CD14-positive monocyte (primary cell): ENCODE data around the gene RPGRIP1L. TPM values are rescaled to one million over a fixed set of nuclear protein-coding genes. Genes with fewer than 3 reads are reported as not detected.

ENCODE experiments used
- DNase-seq, 3 donors: peaks; one replicate each; pipeline ENCODE4 v3.0.0-alpha.2; 2011 to 2022
- H2AFZ ChIP-seq: 2 replicates; pipeline ENCODE4 v1.6.0; 2012; ENCODE audit warnings: mild to moderate bottlenecking, low read depth, low read length, inconsistent platforms; ENCODE audit not compliant: insufficient read depth, poor library complexity, severe bottlenecking
- H3K27ac ChIP-seq, 2 donors: 1 replicate in 1 of 2; 2 replicates in 1 of 2; pipeline ENCODE4 v1.5.1; 2012 to 2013; ENCODE audit warnings: low read length in 2 of 2, control low read depth in 1 of 2, inconsistent platforms in 1 of 2, low read depth in 1 of 2, mild to moderate bottlenecking in 1 of 2
- H3K27me3 ChIP-seq, 2 donors: one replicate each; pipeline versions ENCODE4 v1.6.0 to v1.6.1; 2011 to 2013; ENCODE audit warnings: low read length in 2 of 2; ENCODE audit not compliant: control insufficient read depth in 2 of 2, insufficient read depth in 2 of 2
- H3K36me3 ChIP-seq, 2 donors: replicated peaks in 1 of 2; 1 replicate in 1 of 2; 2 replicates in 1 of 2; pipeline versions ENCODE4 v1.5.1 to v1.6.1; 2012 to 2013; ENCODE audit warnings: low read length in 2 of 2, control low read depth in 1 of 2, inconsistent platforms in 1 of 2, mild to moderate bottlenecking in 1 of 2; ENCODE audit not compliant: insufficient read depth in 2 of 2, control insufficient read depth in 1 of 2
- H3K4me1 ChIP-seq, 2 donors: 1 replicate in 1 of 2; 2 replicates in 1 of 2; pipeline versions ENCODE4 v1.5.1 to v1.6.1; 2012 to 2013; ENCODE audit warnings: low read length in 2 of 2, control low read depth in 1 of 2, inconsistent platforms in 1 of 2, mild to moderate bottlenecking in 1 of 2, moderate library complexity in 1 of 2; ENCODE audit not compliant: insufficient read depth in 2 of 2, control insufficient read depth in 1 of 2
- H3K4me2 ChIP-seq: replicated peaks from 2 replicates; pipeline ENCODE3; 2012; ENCODE audit warnings: low read length, moderate library complexity, mild to moderate bottlenecking; ENCODE audit not compliant: poor library complexity, severe bottlenecking; ENCODE audit errors: extremely low read depth
- H3K4me3 ChIP-seq, 3 experiments: fragments of 200-600 bp in 1 of 3; sonication (generic) in 1 of 3; replicated peaks in 1 of 3; 1 replicate in 2 of 3; 2 replicates in 1 of 3; pipeline ENCODE4 v1.5.1; 2011 to 2013; ENCODE audit warnings: low read length in 3 of 3, mild to moderate bottlenecking in 3 of 3, control low read depth in 2 of 3, low read depth in 2 of 3, inconsistent platforms in 1 of 3, moderate library complexity in 1 of 3
- H3K79me2 ChIP-seq: 2 replicates; pipeline ENCODE4 v1.6.0; 2012; ENCODE audit warnings: mild to moderate bottlenecking, control low read depth, inconsistent platforms, low read length, moderate library complexity; ENCODE audit not compliant: insufficient read depth
- H3K9ac ChIP-seq: 2 replicates; pipeline ENCODE4 v1.6.0; 2017; ENCODE audit warnings: low read length, mild to moderate bottlenecking; ENCODE audit not compliant: insufficient read depth, poor library complexity, severe bottlenecking
- H3K9me3 ChIP-seq, 2 donors: replicated peaks in 1 of 2; 1 replicate in 1 of 2; 2 replicates in 1 of 2; pipeline versions ENCODE4 v1.5.1 to v1.6.1; 2012 to 2013; ENCODE audit warnings: low read length in 2 of 2, control low read depth in 1 of 2; ENCODE audit not compliant: control insufficient read depth in 1 of 2, insufficient read depth in 1 of 2
- H4K20me1 ChIP-seq: 2 replicates; pipeline ENCODE4 v1.6.0; 2012; ENCODE audit warnings: mild to moderate bottlenecking, low read length, control low read depth, moderate library complexity; ENCODE audit not compliant: insufficient read depth
- H3K27ac Mint-ChIP-seq, 7 donors: one replicate each; pipeline ENCODE4 v1.8.0; 2020; ENCODE audit warnings: mild to moderate bottlenecking in 7 of 7, mixed read lengths in 7 of 7, moderate library complexity in 6 of 7, inconsistent platforms in 2 of 7
- H3K27me3 Mint-ChIP-seq, 3 donors: one replicate each; pipeline ENCODE4 v1.8.0; 2021 to 2022; ENCODE audit warnings: low read depth in 3 of 3, mild to moderate bottlenecking in 3 of 3, mixed read lengths in 3 of 3, moderate library complexity in 3 of 3, inconsistent platforms in 1 of 3
- H3K36me3 Mint-ChIP-seq, 2 donors: one replicate each; pipeline ENCODE4 v1.8.0; 2020; ENCODE audit warnings: mixed read lengths in 2 of 2, inconsistent platforms in 1 of 2, mild to moderate bottlenecking in 1 of 2
- H3K4me1 Mint-ChIP-seq: one replicate; pipeline ENCODE4 v1.8.0; 2020; ENCODE audit warnings: mild to moderate bottlenecking, mixed read lengths
- H3K4me3 Mint-ChIP-seq, 2 donors: one replicate each; pipeline ENCODE4 v1.8.0; 2020; ENCODE audit warnings: mild to moderate bottlenecking in 2 of 2, mixed read lengths in 2 of 2, moderate library complexity in 1 of 2
- H3K9me3 Mint-ChIP-seq, 7 donors: one replicate each; pipeline ENCODE4 v1.8.0; 2020 to 2022; ENCODE audit warnings: mixed read lengths in 7 of 7, mild to moderate bottlenecking in 6 of 7, moderate library complexity in 6 of 7, inconsistent platforms in 2 of 7
- CTCF ChIP-seq: fragments of 200-600 bp; IDR thresholded peaks from one replicate; pipeline ENCODE4 v1.8.0; 2022; ENCODE audit warnings: antibody characterized with exemption, mild to moderate bottlenecking
- WGBS: methylation state at CpG from one replicate; pipeline ENCODE4 v1.1.5; 2013; ENCODE audit warnings: missing lambda C conversion rate; ENCODE audit not compliant: insufficient coverage; 5-methylcytosine and 5-hydroxymethylcytosine counted together
- intact Hi-C, 2 donors: fragments of 100-400 bp; cut with micrococcal nuclease; formaldehyde crosslinking; loops; one replicate each; pipeline versions ENCODE4 v1.15.0 to v1.15.1; 2023
- polyA plus RNA-seq, 3 donors: library from polyadenylated mRNA; depleted of rRNA in 1 of 3; unstranded in 2 of 3; stranded (reverse) in 1 of 3; fragments of 300-500 nt in 2 of 3; fragments of >200 nt in 1 of 3; fragmentation: Illumina TruSeq in 2 of 3; gene quantifications; 1 replicate in 2 of 3; 2 replicates in 1 of 3; pipeline ENCODE4 v1.2.3, GENCODE V29; 2012 to 2021

RPGRIP1L gene
- polyA plus RNA-seq, 3 donors = 0.11 to 0.18 TPM; not detected in 1

GRCh38 chr16:53654946-53655345 is 48.7 kb downstream of the RPGRIP1L start:
- Histone ChIP-seq H3K27me3 (no peaks in the 10 kb centered on the region), H3K4me3 (no peak overlapping the region), H2AFZ (no peak overlapping the region), H3K4me2 (no peak overlapping the region), H3K9ac (no peak overlapping the region), H3K27ac (no peak overlapping the region), H4K20me1 (no peaks in the 10 kb centered on the region), H3K9me3 (no peaks in the 10 kb centered on the region), H3K79me2 (no peaks in the 10 kb centered on the region), H3K36me3 (no peaks in the 10 kb centered on the region), H3K4me1 (no peaks in the 10 kb centered on the region)
- DNase-seq = no peak
- Mint-ChIP-seq H3K9me3 (no peaks in the 10 kb centered on the region), H3K27me3 (peaks cover 0 to 1% (median 0%) of the 10 kb centered on the region in 3 donors), H3K4me1 (no peaks in the 10 kb centered on the region), H3K36me3 (no peaks in the 10 kb centered on the region), H3K27ac (no peak overlapping the region), H3K4me3 (no peak overlapping the region)
- intact Hi-C loops = no loop called here
- WGBS = no CpG with 5 or more reads among the region's 2 CpGs
- no peak for TF ChIP-seq CTCF

GRCh38 chr16:53651357-53651756 is 52.3 kb downstream of the RPGRIP1L start:
- no peaks in the 10 kb centered on the region for H3K36me3 ChIP-seq
- Mint-ChIP-seq H3K36me3 (peaks cover 0 to 1% of the 10 kb centered on the region in 2 donors), H3K27me3 (peaks cover 0 to 1% (median 0%) of the 10 kb centered on the region in 3 donors), H3K27ac (no peak overlapping the region), H3K4me1 (no peaks in the 10 kb centered on the region), H3K9me3 (no peaks in the 10 kb centered on the region), H3K4me3 (no peak overlapping the region)
- no peak overlapping the region for H3K4me2 ChIP-seq
- no peak overlapping the region for H3K27ac ChIP-seq
- intact Hi-C loops = no loop called here
- H3K79me2 ChIP-seq = no peaks in the 10 kb centered on the region
- no peak overlapping the region for H3K9ac ChIP-seq
- H3K4me1 ChIP-seq = no peaks in the 10 kb centered on the region
- WGBS = 96% methylated on average over 2 of the region's 2 CpGs
- no peaks in the 10 kb centered on the region for H3K9me3 ChIP-seq
- TF ChIP-seq CTCF = no peak
- H4K20me1 ChIP-seq = no peaks in the 10 kb centered on the region
- H2AFZ ChIP-seq = no peak overlapping the region
- no peak for DNase-seq
- H3K27me3 ChIP-seq = no peaks in the 10 kb centered on the region
- H3K4me3 ChIP-seq = no peak overlapping the region
